ENCODE measurements around the gene CEACAM5.

DNA sequence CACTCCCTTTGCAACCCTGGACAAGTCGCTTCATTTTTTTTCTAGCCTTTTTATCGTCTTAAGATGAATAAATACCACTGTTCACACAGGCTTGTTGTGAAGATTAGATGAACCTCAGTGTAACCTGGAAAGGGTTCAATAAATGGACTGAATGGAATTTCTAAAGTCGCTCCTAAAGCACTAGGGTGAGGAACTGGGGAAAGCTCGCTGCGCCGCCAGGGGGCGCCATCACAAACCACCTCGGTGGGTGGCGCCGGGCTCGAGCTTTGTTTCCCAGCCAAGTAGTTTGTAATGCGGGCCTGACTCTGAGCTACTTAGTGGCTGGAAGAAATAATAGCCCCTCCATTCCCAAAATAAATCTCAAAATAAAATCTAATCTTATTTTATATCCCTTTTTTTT lies 44.7 kb downstream of the CEACAM5 start:
- TF ChIP-seq, protein P1, sequence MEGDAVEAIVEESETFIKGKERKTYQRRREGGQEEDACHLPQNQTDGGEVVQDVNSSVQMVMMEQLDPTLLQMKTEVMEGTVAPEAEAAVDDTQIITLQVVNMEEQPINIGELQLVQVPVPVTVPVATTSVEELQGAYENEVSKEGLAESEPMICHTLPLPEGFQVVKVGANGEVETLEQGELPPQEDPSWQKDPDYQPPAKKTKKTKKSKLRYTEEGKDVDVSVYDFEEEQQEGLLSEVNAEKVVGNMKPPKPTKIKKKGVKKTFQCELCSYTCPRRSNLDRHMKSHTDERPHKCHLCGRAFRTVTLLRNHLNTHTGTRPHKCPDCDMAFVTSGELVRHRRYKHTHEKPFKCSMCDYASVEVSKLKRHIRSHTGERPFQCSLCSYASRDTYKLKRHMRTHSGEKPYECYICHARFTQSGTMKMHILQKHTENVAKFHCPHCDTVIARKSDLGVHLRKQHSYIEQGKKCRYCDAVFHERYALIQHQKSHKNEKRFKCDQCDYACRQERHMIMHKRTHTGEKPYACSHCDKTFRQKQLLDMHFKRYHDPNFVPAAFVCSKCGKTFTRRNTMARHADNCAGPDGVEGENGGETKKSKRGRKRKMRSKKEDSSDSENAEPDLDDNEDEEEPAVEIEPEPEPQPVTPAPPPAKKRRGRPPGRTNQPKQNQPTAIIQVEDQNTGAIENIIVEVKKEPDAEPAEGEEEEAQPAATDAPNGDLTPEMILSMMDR (IDR thresholded peaks at IDR 0.05) = peak; percentile 30 to 74 (median 72)
- TF ChIP-seq POLR2AphosphoS5 (IDR thresholded peaks at IDR 0.05) = no peak
